Globus pallidus (tissue), 1 donor: ENCODE results near the gene MFSD12.
A peak's percentile ranks its signal among the peaks of the same experiment; 100 is the strongest.

Experiments used
- DNase-seq: peaks from one replicate; pipeline ENCODE4 v3.0.0-alpha.2; 2015; ENCODE audit warnings: low spot score

Gene MFSD12

GRCh38 chr19:3555653-3556422 is 1.5 kb downstream of the MFSD12 start:
- no peak for DNase-seq

GRCh38 chr19:3554254-3555083 is 2.9 kb downstream of the MFSD12 start:
- DNase-seq, result no peak

GRCh38 chr19:3551792-3552095 is 5.6 kb downstream of the MFSD12 start:
- DNase-seq, result no peak

- DNase-seq, result no peak
Observed at GRCh38 chr19:3550947-3551791, 6.2 kb downstream of the MFSD12 start.

GRCh38 chr19:3549816-3550215 is 7.6 kb downstream of the MFSD12 start:
- no peak for DNase-seq

- DNase-seq, result no peak
Observed at GRCh38 chr19:3548606-3549005, 8.8 kb downstream of the MFSD12 start.

- no peak for DNase-seq
Observed at GRCh38 chr19:3547767-3548282, 9.6 kb downstream of the MFSD12 start.

GRCh38 chr19:3547301-3547731 is 10.1 kb downstream of the MFSD12 start:
- DNase-seq, result no peak

- no peak for DNase-seq
Observed at GRCh38 chr19:3546119-3546518, 11.3 kb downstream of the MFSD12 start.

GRCh38 chr19:3545669-3546034 is 11.7 kb downstream of the MFSD12 start:
- no peak for DNase-seq

- peak; percentile 90 for DNase-seq
Observed at GRCh38 chr19:3544742-3545668, 12.4 kb downstream of the MFSD12 start.

- DNase-seq, result no peak
Observed at GRCh38 chr19:3544058-3544376, 13.4 kb downstream of the MFSD12 start.

- peak; percentile 82 for DNase-seq
Observed at GRCh38 chr19:3543150-3544057, 14.0 kb downstream of the MFSD12 start.

GRCh38 chr19:3539756-3540118 is 17.6 kb downstream of the MFSD12 start:
- DNase-seq, result no peak

GRCh38 chr19:3538965-3539755 is 18.2 kb downstream of the MFSD12 start, which contains the start of gene TEKTIP1:
Gene TEKTIP1 (plus strand): TSS chr19:3539174. CDS start chr19:3539178, 4 bp downstream.
- DNase-seq, result peak; percentile 52

- DNase-seq, result no peak
Observed at GRCh38 chr19:3538258-3538929, 19.0 kb downstream of the MFSD12 start.

- DNase-seq, result no peak
Observed at GRCh38 chr19:3537438-3538240, 19.7 kb downstream of the MFSD12 start.

GRCh38 chr19:3537101-3537437 is 20.3 kb downstream of the MFSD12 start:
- no peak for DNase-seq
